Breast epithelium (tissue), 4 donors: ENCODE data around the gene OBP2A. TPM values are rescaled to one million over a fixed set of nuclear protein-coding genes. Genes with fewer than 3 reads are reported as not detected.

Source experiments
- DNase-seq, 2 donors: peaks; one replicate each; pipeline ENCODE4 v3.0.0-alpha.2; 2019; ENCODE audit warnings: low spot score in 2 of 2
- H3K27ac ChIP-seq, 2 donors: fragments of 200-600 bp; sonication (generic) in 1 of 2; one replicate each; pipeline ENCODE4 v1.5.1; 2016 to 2019; ENCODE audit warnings: mild to moderate bottlenecking in 1 of 2
- H3K27me3 ChIP-seq, 2 donors: fragments of 200-600 bp; sonication (generic) in 1 of 2; one replicate each; pipeline versions ENCODE4 v1.5.1 to v1.6.0; 2017 to 2019; ENCODE audit warnings: control low read depth in 1 of 2, mild to moderate bottlenecking in 1 of 2
- H3K36me3 ChIP-seq: fragments of 200-600 bp; one replicate; pipeline ENCODE4 v1.5.1; 2019
- H3K4me1 ChIP-seq, 2 donors: fragments of 200-600 bp; sonication (generic); one replicate each; pipeline ENCODE4 v1.5.1; 2016 to 2019; ENCODE audit warnings: control low read depth in 1 of 2
- H3K4me3 ChIP-seq, 3 donors: fragments of 200-600 bp; sonication (generic); 1 replicate in 2 of 3; 2 replicates in 1 of 3; pipeline ENCODE4 v1.5.1; 2016 to 2019; ENCODE audit warnings: mild to moderate bottlenecking in 3 of 3, moderate library complexity in 2 of 3
- H3K9me3 ChIP-seq, 2 donors: fragments of 200-600 bp; sonication (generic) in 1 of 2; one replicate each; pipeline ENCODE4 v1.5.1; 2016 to 2019; ENCODE audit warnings: control low read depth in 1 of 2
- CTCF ChIP-seq, 3 donors: fragments of 450-650 bp; IDR thresholded peaks; one replicate each; pipeline ENCODE4 v1.5.1; 2016 to 2017; ENCODE audit warnings: antibody characterized with exemption in 3 of 3, mild to moderate bottlenecking in 3 of 3, moderate library complexity in 3 of 3
- POLR2A ChIP-seq: fragments of 450-650 bp; IDR thresholded peaks from one replicate; pipeline ENCODE4 v1.6.1; 2016; ENCODE audit warnings: antibody characterized with exemption, mild to moderate bottlenecking, moderate library complexity
- POLR2AphosphoS5 ChIP-seq, 3 donors: sonication (generic); formaldehyde crosslinking; IDR thresholded peaks; one replicate each; pipeline ENCODE4 v1.6.1; 2017; ENCODE audit warnings: antibody characterized with exemption in 3 of 3
- intact Hi-C: fragments of 100-400 bp; cut with DNase I; formaldehyde crosslinking; loops from one replicate; pipeline ENCODE4 v1.15.1; 2023; ENCODE audit warnings: low total_unique reads
- total RNA-seq, 3 donors: library from RNA; depleted of rRNA; stranded (reverse); fragments of >200 nt; gene quantifications; one replicate each; pipeline ENCODE4 v1.1.0, GENCODE V29; 2016

The OBP2A gene
- total RNA-seq, 3 donors from 2014 or later, result not detected

- no peak overlapping the region for H3K27ac ChIP-seq
- DNase-seq, result no peak
- peaks cover 7 to 8% of the 10 kb centered on the region in 2 donors for H3K9me3 ChIP-seq
These were observed 41.4 kb upstream of the OBP2A start for GRCh38 chr9:135504262-135505243.

DNA sequence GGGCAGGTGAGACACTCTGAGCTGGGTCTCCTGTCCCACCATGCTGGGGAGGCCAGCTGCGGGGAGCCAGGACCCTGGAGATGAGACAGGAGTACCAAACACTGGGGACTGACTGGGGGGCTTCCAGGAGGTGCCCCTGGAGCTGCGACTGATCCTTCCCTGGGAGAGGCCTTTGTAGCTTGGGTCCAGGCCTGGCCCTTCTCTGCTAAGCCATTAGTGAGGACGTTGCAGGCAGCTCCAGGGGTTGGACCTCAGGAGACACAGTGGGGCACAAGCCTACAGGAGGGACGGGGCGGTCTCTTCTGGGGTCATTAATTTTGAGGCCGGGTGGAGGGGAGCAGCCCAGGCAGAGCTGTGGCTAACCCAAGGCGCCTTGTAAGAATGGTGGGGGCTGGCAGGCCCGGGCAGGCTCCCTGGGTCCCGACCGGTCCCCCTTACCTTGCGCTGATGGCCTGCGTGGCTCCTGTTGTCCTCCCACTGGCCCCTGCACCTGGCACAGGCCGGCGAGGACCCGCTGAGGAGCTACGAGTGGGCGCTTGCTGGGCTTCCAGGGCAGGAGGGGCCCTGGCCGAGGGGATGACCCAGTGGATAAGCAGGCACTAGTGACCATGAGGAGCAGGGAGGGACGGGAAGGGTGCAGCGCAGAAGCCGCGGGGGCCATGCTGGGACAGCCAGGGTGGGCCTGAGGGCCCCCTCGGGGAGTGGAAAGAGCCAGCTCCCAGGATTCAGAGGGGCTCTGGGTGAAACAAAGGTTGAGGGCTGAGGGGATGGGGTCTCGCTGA lies 40.3 kb upstream of the OBP2A start:
- Histone ChIP-seq H3K27me3 (no peaks in the 10 kb centered on the region), H3K27ac (no peak overlapping the region), H3K36me3 (no peaks in the 10 kb centered on the region), H3K4me1 (peaks cover 6 to 7% of the 10 kb centered on the region in 2 donors), H3K4me3 (no peak overlapping the region), H3K9me3 (peaks cover 8% of the 10 kb centered on the region in 2 donors)
- DNase-seq, result no peak
- intact Hi-C loops, result no loop called here
- TF ChIP-seq POLR2A (no peak), CTCF (IDR thresholded peaks at IDR 0.05) (no peak), POLR2AphosphoS5 (IDR thresholded peaks at IDR 0.05) (no peak)

More at GRCh38 chr9:135504262-135505243, 41.4 kb upstream of the OBP2A start:
- H3K4me1 ChIP-seq, result peaks cover 6 to 7% of the 10 kb centered on the region in 2 donors
- TF ChIP-seq CTCF (IDR thresholded peaks at IDR 0.05), result peak in 2 of 3 donors; percentile 44 to 61
- no peak for TF ChIP-seq POLR2AphosphoS5 (IDR thresholded peaks at IDR 0.05)
- intact Hi-C loops, result no loop called here
- H3K27me3 ChIP-seq, result no peaks in the 10 kb centered on the region
- no peak overlapping the region for H3K4me3 ChIP-seq
- no peaks in the 10 kb centered on the region for H3K36me3 ChIP-seq

DNA sequence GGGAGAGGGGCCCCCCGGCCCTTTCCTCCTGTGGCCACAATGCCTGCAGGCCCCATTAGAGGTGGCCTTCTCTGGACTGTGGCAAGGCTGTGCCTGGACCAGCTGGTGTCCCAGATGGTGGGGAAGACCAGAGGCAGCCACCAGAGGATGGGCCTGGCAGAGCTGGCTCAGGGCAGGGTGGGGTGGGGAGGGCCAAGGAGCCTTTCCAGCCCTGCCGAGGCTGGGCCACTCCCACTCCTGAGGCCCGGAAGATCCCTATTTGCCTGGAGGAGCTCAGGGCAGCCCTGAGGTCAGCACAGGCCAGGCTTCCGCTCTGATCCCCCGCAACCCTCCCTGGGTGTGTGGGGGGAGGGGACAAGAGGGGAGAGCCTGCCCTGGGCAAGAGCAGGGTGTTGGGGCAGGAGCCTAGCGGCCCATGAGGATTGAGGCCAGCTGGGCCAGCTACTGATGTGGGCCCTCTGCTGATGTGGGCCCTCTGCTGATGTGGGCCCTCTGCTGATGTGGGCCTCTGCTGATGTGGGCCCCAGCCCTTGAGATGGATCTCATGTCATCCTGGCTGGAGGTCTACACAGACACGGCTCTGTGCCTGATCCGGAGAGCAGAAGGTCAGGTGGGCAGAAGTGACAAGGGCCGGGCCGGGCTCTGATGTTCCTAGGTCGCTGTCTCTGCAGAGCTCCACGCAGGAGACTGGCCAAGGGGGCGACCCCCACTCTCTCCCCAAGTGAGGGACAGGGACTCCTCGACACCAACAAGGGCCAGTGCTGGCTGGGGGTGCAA lies 39.4 kb upstream of the OBP2A start:
- no peak for DNase-seq
- Histone ChIP-seq H3K4me3 (no peak overlapping the region), H3K9me3 (peaks cover 8% of the 10 kb centered on the region in 2 donors), H3K27ac (no peak overlapping the region), H3K27me3 (no peaks in the 10 kb centered on the region), H3K36me3 (no peaks in the 10 kb centered on the region), H3K4me1 (peaks cover 5 to 6% of the 10 kb centered on the region in 2 donors)
- TF ChIP-seq CTCF (IDR thresholded peaks at IDR 0.05), result no peak
- intact Hi-C loops, result no loop called here

DNA sequence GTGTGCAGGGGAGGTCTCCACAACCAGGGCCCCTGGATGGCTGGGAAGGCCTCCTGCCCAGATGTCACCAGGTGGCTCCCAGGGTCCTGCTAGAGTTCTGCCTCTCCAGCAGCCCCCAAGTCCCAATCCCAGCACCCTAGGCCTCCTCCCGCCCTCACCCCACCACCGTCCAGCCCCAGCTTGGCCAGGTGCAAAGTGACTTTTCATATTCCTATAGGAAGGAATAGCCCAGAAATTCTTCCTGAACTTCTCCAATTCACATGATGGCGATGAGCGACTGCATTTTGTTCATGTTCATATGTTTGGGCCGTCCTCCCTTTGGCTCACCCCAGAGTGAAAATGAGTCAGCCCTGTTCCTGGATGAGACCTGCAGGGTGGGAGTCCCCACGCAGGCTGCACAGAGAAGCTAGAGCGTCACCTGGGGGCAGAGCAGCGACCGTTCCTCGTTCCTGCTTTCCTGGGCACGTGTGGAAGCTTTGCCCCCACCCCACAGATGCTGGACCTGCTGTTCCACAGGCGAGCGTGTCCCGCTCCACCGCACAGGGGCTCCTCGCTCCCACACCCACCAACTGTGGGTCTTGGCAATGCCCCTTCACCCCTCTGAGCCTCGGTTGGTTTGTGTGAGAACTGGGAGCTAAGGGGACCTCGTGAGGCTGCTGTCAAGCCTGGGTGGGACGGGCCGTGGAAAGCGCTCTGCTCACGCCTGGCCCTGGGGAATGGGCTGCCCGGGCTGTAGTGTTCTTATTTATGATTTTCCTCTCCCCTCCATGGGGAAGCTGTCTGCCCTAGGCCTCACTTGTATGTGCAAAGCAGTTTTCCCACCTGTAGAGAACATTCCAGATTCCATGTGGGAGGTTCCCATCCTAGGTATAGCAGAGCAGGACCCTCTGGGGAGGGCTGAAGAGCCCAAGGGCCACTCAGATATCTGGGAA lies 38.6 kb upstream of the OBP2A start:
- intact Hi-C loops, result no loop called here
- Histone ChIP-seq H3K4me1 (no peaks in the 10 kb centered on the region), H3K9me3 (peaks cover 8% of the 10 kb centered on the region in 2 donors), H3K27ac (no peak overlapping the region), H3K27me3 (no peaks in the 10 kb centered on the region), H3K36me3 (no peaks in the 10 kb centered on the region), H3K4me3 (no peak overlapping the region)
- peak in 1 of 2 donors; percentile 44 for DNase-seq
- no peak for TF ChIP-seq CTCF (IDR thresholded peaks at IDR 0.05)
- no peak for TF ChIP-seq POLR2AphosphoS5 (IDR thresholded peaks at IDR 0.05)
- TF ChIP-seq POLR2A, result no peak
